H54 (cell line): Measurements from ENCODE around the gene ZFP57.
A peak's percentile ranks its signal among the peaks of the same experiment; 100 is the strongest.

Experiments used
- DNase-seq: peaks from one replicate; pipeline ENCODE4 v3.0.0; 2011; ENCODE audit warnings: low spot score, mixed read lengths; ENCODE audit not compliant: insufficient read length
- FAIRE-seq: peaks from 3 replicates; lab custom pipeline; 2011; peaks lifted over from hg19 to GRCh38; lab: Jason Lieb, UNC
- POLR2A ChIP-seq: IDR thresholded peaks from 2 replicates; pipeline ENCODE4 v1.6.1; 2011; ENCODE audit warnings: low read depth, mild to moderate bottlenecking, low read length

The ZFP57 gene

DNA sequence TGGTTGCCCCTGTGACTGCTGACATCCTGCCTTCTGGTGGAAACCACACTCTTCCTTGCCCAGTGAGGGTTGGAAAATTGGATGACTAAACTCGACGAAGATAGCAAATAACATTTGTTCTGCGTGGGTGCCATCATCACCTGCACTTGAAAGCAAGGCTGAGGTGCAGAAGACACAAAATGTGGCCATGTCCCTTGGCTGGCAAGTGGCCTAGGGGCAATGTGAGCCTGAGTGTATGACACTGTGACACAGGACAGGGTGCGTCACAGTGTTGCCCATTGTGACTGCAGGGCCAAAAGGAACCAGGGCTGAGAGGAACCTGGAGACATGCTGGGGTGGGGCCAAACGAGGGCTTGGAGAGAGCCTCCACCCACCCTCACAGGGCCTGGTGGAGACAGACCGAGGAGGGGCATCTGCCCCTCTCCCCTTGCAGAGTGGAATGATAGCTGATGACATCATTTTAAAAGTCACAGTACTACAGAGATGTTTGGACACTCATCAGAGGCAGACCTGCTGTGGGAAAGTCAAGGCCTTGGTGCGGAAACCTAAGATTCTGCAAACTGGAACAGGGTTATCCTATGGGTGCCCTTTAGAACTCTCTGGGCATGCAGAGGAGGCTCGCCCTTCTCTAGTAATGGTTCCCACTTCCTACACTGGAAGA is 29.5 kb upstream of the ZFP57 start:
- no peak for TF ChIP-seq POLR2A
- FAIRE-seq (no peak), DNase-seq (no peak)

DNA sequence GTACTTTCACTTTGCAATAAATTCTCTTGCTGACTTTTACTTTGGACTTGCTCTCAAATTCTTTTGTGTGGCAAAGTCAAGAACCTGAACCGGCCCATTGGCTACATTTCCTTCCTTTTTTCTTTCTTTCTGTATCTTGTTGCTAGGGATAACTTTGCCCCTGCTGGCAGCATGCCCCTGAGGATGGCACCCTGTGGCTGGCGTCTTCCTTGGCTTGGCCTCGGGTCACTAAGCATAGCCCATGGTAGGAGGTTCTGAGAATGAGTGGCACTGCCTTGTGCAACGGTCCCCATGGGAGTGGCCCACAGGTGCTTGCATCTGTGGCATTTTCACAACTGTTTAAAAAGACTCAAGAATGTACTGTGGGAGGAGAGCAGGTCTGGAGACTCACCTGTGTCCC is 28.2 kb upstream of the ZFP57 start:
- TF ChIP-seq POLR2A = no peak
- DNase-seq (no peak), FAIRE-seq (no peak)

DNA sequence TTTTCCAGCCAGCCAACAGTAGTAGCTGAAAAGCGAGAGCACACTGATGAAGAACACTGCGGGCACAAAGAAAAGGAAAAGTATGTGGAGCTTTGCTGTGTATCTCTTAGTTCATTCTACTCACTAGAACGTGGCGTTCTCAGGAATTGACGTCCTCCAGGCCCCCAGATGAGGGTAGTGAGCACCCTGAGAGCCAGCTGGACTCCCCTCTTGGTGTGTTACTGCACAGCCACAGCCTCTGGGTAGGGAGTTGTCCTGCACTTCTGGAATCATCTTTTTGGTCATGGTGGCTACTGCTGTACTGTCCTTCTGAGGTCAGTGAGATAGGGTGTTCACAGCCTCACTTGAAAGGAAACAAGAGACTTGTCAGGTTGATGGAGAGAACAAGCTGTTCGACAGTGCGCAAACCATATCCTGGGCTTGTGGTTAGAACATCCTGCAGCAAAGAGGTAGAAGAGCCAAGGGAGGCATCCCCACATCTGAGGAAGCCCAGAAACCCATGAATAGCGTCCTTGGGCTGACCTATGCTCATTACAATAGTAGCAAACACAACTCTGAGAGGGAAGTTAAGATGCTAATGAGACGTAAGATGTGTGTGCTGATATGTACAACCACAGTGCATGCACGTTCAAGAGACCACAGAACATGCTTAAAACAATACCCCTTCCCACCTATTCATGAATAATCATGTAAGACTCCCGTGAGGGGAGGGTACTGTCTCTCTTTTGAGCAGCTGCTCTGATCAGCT is 27.7 kb upstream of the ZFP57 start:
- FAIRE-seq (no peak), DNase-seq (no peak)
- TF ChIP-seq POLR2A = no peak

DNA sequence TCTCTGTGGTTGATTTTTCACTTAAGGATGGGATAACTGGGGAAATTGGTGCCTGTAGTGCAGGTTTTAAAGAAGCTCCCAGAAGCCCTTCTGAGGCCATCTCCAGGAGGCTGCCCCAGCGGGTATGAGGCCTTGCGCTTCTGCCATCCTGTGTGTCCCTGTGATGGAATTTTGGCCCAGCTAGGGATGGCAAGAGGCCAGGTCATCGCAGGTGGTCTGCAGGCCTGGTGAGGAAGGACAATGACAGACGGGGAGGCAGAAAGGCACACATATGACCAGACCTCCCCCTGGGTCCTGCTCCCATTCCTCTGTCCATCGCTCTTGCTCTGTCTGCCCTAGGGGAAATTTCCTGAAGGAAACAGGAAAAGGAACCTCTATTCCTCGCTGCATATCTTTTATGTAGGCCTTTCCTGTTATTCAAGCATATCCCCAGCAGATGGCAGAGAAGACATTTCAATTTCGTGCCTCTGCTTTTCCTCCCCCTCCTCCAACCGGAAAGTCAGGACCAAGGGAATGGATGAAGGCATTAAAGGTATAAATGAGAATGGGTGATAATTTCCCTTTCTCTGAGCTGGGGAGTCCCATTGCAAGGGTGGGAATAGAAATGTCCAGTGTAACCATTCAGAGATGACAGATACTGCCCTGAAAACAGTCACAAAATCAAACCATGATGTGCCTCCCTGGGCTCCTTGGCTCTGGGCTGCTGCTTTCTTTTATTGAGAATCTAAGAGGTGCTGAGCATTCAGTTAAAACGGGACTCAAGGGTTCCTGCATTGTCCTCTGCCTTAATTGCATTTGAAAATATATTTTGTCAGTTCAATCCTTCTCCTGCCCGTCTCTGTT is 24.7 kb upstream of the ZFP57 start:
- peak; percentile 48 for FAIRE-seq
- no peak for TF ChIP-seq POLR2A
- peak; percentile 44 for DNase-seq

DNA sequence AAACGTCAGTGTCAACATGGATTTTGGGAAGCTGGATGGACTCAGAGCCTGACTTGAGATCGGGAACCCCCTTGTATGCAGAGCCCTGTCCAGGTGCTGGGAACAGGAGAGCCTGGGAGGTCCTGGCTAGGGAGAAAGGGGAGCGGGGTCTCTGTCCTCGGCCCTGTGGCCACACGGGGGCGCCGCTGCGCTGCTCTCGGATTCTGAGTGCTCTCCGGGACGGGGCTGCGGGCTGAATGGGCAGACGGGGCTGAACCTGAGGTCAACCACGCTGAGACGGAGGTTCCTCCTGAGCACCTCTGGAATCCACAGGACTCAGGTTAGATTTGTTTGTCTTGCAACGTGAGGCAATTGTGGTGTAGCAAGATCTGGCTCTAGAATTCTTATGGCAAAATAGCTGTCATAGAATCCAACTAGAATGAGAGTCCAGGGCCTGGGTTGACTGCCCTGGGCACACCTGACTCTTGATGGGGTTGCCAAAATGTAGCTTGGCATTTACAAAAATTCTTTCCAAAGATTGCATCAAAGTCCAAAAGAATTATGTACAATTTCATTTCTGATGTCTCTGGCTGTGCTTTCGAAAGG is 21.7 kb upstream of the ZFP57 start:
- no peak for TF ChIP-seq POLR2A
- no peak for FAIRE-seq
- peak; percentile 51 for DNase-seq

DNA sequence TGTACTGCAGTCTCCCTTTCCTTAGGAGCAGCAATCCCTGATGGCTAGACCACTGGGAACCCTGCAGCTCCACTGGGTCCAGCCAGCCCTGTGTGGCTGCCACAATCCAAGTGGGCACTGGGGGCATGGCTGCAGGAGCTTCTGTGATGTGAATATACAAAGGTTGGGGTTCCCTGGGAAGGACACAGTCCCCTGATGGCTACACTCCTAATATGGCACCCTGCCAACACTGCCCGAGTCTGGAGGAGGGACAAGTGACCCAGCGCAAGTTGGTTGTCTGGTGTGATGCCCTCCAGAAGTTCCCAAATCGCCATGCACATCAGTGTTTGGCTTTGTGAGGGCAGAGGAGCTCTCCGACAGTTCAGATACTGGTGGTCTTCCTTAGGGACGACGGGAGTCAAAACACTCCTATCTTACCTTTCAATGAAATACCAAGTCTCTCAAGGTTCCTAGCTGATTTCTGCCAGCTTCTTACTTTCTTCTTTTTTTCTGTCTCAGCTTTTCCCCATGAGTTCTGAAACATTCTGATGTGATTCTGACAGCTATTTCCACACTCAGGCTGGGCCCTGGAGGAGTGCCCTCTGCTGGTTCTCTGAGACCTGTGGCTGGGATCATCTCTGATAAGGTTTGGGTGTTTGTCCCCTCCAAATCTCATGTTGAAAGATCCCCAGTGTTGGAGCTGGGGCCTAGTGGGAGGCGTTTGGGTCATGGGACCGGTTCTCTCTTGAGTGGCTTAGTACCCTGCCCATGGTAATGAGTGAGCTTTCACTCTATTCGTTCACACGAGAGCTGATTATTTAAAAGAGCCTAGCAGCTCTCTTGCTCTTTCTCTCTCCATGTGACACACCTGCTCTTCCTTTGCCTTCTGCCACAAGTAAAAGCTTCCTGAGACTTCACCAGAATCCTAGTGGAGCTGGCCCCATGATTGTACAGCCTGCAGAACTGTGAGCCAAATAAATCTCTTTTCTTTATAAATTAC is 15.5 kb upstream of the ZFP57 start:
- no peak for TF ChIP-seq POLR2A
- no peak for DNase-seq
- FAIRE-seq = no peak

DNA sequence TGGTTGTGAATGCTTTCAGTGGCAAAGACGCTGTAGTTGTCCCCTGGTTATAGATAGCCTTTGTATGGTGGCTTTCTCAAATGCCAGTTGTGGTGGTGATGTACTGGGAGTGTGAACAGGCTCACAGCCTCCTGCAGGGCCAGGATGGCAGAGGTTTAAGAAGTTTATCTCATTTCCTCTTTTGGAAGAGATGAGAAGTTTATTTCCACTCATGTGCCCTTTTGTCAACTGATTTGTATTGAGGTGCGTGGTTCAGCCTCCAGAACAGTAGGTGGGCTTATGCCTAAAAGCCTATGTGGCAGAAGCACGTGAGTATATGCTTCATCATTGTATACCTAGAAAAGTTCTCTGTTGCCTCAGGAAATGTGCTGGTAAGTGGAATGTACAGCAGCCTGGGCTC is 13.7 kb upstream of the ZFP57 start:
- no peak for TF ChIP-seq POLR2A
- FAIRE-seq = no peak
- DNase-seq = no peak

DNA sequence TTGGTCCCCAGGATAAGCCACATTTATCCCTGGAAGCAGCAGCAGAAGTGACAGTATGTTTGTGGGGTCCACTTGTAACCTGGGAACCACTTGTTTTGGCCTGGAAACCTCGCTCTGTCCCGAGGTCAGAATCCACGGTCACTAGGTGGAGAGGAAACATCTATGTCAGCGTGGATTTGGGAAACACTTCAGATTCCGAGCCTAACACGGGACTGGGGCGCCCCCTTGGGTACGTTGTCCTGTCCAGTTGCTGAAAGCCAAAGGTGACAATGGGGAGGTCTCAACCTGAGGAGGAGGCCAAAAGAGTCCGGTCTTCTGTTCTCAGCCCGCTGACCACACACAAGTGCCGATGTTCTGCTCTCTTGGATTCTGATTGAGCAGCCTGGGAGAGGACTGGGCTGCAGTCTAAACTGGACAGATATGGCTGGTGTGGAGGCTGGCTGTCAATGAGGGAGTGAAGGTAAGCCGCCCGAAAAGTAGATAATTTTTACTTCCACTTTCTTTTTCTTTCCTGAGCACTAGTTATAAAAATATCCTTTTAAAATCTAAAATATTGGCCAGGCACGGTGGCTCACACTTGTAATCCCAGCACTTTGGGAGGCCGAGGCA is 4.9 kb upstream of the ZFP57 start:
- FAIRE-seq (no peak), DNase-seq (no peak)
- no peak for TF ChIP-seq POLR2A

DNA sequence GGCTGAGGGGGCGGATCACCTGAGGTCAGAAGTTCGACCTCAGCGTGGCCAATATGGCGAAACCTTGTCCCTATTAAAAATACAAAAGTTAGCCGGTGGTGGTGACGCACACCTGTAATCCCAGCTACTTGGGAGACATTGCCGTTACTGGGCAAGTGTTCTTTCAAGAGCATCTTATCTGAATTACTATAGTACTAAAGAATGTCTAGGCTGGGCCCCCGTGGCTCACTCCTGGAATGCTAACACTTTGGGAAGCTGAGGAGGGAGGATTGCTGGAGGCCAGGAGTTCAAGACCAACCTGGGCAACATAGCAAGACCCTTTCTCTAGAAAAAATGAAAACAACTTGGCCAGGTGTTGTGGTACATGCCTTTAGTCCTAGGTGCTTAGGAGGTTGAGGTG is 859 bp upstream of the ZFP57 start:
- no peak for FAIRE-seq
- no peak for TF ChIP-seq POLR2A

DNA sequence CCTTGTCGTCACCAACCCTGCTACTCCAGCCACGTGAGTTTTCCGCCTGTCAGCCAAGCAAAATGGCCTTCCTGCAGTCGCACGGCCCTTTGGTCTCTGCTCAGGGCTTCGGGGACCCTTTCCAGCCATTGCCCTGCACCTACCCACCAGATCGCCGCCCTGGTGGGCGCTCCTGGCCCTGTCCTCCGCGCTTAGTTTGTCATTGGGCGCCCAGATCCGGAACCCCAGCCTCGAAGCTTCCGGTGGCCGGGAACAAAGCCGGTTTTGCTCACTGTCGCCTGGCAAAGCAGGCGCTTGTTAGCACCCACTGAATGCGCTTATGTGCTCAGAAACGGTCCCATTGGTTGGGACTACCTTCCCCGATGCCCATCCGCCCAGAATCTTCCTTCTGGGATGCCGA is 536 bp downstream of the ZFP57 start:
- TF ChIP-seq POLR2A = no peak
- FAIRE-seq (no peak), DNase-seq (no peak)

More for the DNA sequence above, 859 bp upstream of the ZFP57 start:
- DNase-seq = no peak

DNA sequence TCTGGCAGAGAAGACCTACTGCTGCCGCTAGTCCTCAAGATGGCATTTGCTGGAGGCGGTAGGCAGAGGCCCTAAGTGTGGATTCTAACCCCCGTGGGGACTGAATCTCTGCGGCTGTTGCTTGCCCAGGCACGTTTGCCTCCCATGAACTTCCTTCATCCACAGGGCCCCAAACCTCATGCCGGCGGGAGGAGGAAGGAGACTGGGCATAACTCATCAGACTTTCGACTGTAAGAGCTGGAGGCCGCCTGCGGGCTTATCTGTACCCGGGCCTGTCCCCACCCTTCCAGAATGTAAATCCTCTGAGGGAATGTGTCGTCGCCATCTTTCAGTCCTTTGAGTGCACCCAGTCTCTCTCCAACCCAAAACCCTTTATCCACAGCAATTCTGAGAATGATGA is 990 bp downstream of the ZFP57 start:
- FAIRE-seq (no peak), DNase-seq (no peak)
- no peak for TF ChIP-seq POLR2A

DNA sequence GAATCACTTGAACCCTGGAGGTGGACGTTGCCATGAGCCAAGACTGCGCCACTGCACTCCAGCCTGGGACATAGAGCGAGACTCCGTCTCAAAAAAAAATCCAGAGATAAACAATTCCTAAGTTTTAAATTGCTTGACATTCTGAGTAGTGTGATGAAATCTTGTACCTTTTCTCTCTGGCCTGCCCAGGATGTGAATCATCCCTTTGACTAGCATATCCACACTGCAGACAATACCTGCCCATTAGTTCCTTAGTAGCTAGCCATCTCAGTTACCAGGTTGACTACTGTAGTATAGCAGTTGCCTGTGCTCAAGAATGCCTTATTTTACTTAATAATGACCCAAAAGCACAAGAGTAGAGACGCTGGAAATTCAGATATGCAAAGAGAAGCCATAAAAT is 2.8 kb downstream of the ZFP57 start:
- FAIRE-seq = no peak
- TF ChIP-seq POLR2A = no peak
- DNase-seq = no peak

DNA sequence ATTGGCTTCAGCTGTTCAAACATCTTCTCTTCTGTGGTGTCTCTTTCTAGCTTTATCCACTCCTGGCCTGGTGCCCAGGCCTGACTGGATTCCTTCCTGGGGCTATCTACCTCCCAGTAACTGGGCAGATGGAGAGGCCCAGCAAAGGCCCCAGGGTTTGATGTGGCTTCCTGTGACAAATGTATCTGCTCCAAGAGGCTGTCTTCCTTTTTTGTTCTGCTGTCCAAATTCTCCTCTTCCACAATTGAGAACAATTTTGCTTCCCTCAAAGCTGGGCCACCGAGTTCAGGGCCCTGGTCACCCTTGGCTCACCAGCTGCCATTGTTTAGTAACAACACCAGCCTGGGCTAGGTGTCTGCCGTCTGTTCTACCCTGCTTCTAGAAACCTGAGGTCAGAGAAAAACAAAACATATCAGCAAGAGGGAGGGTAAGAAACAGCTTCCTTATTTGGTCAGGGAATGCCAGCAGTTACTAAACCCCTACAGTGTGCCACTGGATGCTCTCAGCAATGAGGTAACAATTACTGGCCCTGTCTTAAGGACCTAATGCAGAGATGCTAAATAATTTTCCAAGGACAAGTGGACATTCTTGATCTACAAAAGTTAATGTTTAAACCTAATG is 3.9 kb downstream of the ZFP57 start:
- no peak for TF ChIP-seq POLR2A
- DNase-seq (no peak), FAIRE-seq (no peak)
